Suprapubic skin (tissue), 4 donors: Measurements from ENCODE around the gene FITM2. TPM values are rescaled to one million over a fixed set of nuclear protein-coding genes. Genes with fewer than 3 reads are reported as not detected.
"Not testable (repeated sequence)": the region's sequence is repeated elsewhere in the genome, so short reads cannot be mapped to it uniquely, and the experiment has no call there.

Source experiments
- DNase-seq, 2 donors: peaks; one replicate each; pipeline ENCODE4 v3.0.0-alpha.2; 2019; ENCODE audit warnings: low spot score in 2 of 2
- H3K27ac ChIP-seq: fragments of 200-600 bp; sonication (generic); one replicate; pipeline ENCODE4 v1.5.1; 2019
- H3K27me3 ChIP-seq: fragments of 200-600 bp; sonication (generic); one replicate; pipeline ENCODE4 v1.5.1; 2019
- H3K36me3 ChIP-seq: fragments of 200-600 bp; sonication (generic); one replicate; pipeline ENCODE4 v1.5.1; 2019
- H3K4me1 ChIP-seq: fragments of 200-600 bp; sonication (generic); one replicate; pipeline ENCODE4 v1.5.1; 2019
- H3K4me3 ChIP-seq: fragments of 200-600 bp; sonication (generic); one replicate; pipeline ENCODE4 v1.5.1; 2019; ENCODE audit warnings: mild to moderate bottlenecking
- H3K9me3 ChIP-seq: fragments of 200-600 bp; sonication (generic); one replicate; pipeline ENCODE4 v1.5.1; 2019
- CTCF ChIP-seq, 2 donors: fragments of 200-600 bp in 1 of 2; fragments of 450-650 bp in 1 of 2; sonication (generic) in 1 of 2; IDR thresholded peaks; one replicate each; pipeline ENCODE4 v1.5.1; 2016 to 2019; ENCODE audit warnings: antibody characterized with exemption in 2 of 2, mild to moderate bottlenecking in 1 of 2, moderate library complexity in 1 of 2
- EP300 ChIP-seq: sonication (generic); formaldehyde crosslinking; IDR thresholded peaks from one replicate; pipeline ENCODE4 v1.6.1; 2017; ENCODE audit warnings: antibody characterized with exemption
- POLR2A ChIP-seq, 2 donors: fragments of 450-650 bp; IDR thresholded peaks; one replicate each; pipeline ENCODE4 v1.6.1; 2017; ENCODE audit warnings: antibody characterized with exemption in 2 of 2, mild to moderate bottlenecking in 2 of 2, moderate library complexity in 2 of 2
- POLR2AphosphoS5 ChIP-seq, 3 donors: sonication (generic); formaldehyde crosslinking; IDR thresholded peaks; one replicate each; pipeline ENCODE4 v1.6.1; 2017; ENCODE audit warnings: antibody characterized with exemption in 3 of 3
- WGBS: methylation state at CpG from one replicate; pipeline ENCODE4 v1.1.5; 2018; 5-methylcytosine and 5-hydroxymethylcytosine counted together
- total RNA-seq, 4 donors: library from RNA; depleted of rRNA; stranded (reverse); fragments of >200 nt; gene quantifications; one replicate each; pipeline ENCODE4 v1.1.0, GENCODE V29; 2016

FITM2 gene
- total RNA-seq, 4 donors from 2014 or later = 10.4 to 15.9 (median 13.2) TPM

DNA sequence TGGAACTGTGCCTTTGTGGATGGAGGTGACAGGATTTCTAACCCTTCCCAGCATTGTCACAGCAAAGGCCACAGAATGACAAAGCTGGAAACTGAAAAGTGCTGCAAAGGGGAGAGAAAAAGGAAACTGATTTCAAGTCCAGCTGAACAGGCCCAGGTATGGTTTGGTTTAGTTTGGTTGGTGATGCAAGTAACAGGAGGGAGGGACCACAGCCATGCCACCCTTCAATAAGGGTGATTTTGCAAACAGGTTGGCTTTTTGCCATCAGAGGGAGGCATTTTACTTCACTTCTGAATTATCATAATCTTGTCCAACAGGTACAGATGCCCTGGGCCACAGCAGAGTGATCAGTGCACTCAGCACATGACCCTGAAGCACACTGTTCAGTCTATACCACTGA lies 6.6 kb downstream of the FITM2 start:
- TF ChIP-seq POLR2A (IDR thresholded peaks at IDR 0.05) (no peak), EP300 (no peak), POLR2AphosphoS5 (IDR thresholded peaks at IDR 0.05) (no peak), CTCF (IDR thresholded peaks at IDR 0.05) (no peak)
- no peak overlapping the region for H3K27ac ChIP-seq
- H3K4me1 ChIP-seq = peaks cover 3% of the 10 kb centered on the region
- H3K36me3 ChIP-seq = peaks cover 7% of the 10 kb centered on the region
- no peak for DNase-seq
- no peaks in the 10 kb centered on the region for H3K9me3 ChIP-seq
- no peaks in the 10 kb centered on the region for H3K27me3 ChIP-seq
- H3K4me3 ChIP-seq = no peak overlapping the region

GRCh38 chr20:44302736-44303135 lies 8.3 kb downstream of the FITM2 start:
- Histone ChIP-seq H3K36me3 (peaks cover 7% of the 10 kb centered on the region), H3K9me3 (no peaks in the 10 kb centered on the region), H3K4me1 (no peaks in the 10 kb centered on the region), H3K27me3 (no peaks in the 10 kb centered on the region), H3K27ac (no peak overlapping the region), H3K4me3 (no peak overlapping the region)
- no peak for TF ChIP-seq POLR2AphosphoS5 (IDR thresholded peaks at IDR 0.05)
- no peak for TF ChIP-seq POLR2A (IDR thresholded peaks at IDR 0.05)
- DNase-seq = no peak
- WGBS = 87% methylated on average over 8 of the region's 8 CpGs

- Histone ChIP-seq H3K27ac (no peak overlapping the region), H3K36me3 (peaks cover 7% of the 10 kb centered on the region), H3K27me3 (no peaks in the 10 kb centered on the region), H3K4me1 (no peaks in the 10 kb centered on the region), H3K4me3 (no peak overlapping the region), H3K9me3 (no peaks in the 10 kb centered on the region)
- DNase-seq = no peak
- WGBS = 77% methylated on average over 4 of the region's 5 CpGs
- TF ChIP-seq POLR2A (IDR thresholded peaks at IDR 0.05) (no peak), EP300 (no peak), POLR2AphosphoS5 (IDR thresholded peaks at IDR 0.05) (no peak), CTCF (IDR thresholded peaks at IDR 0.05) (no peak)
Measured at GRCh38 chr20:44302026-44302669, 8.9 kb downstream of the FITM2 start.

GRCh38 chr20:44301285-44301684 lies 9.7 kb downstream of the FITM2 start:
- Histone ChIP-seq H3K27me3 (no peaks in the 10 kb centered on the region), H3K9me3 (no peaks in the 10 kb centered on the region), H3K4me1 (no peaks in the 10 kb centered on the region), H3K27ac (no peak overlapping the region), H3K36me3 (peaks cover 2% of the 10 kb centered on the region), H3K4me3 (no peak overlapping the region)
- TF ChIP-seq CTCF (IDR thresholded peaks at IDR 0.05) (no peak), EP300 (no peak), POLR2A (IDR thresholded peaks at IDR 0.05) (no peak), POLR2AphosphoS5 (IDR thresholded peaks at IDR 0.05) (no peak)
- no peak for DNase-seq

GRCh38 chr20:44299011-44299535 lies 11.9 kb downstream of the FITM2 start:
- H3K4me1 ChIP-seq, DNase-seq, H3K36me3 ChIP-seq, H3K4me3 ChIP-seq, H3K9me3 ChIP-seq, H3K27ac ChIP-seq, H3K27me3 ChIP-seq: not testable (repeated sequence)
- WGBS = 82% methylated on average over 26 of the region's 42 CpGs

DNA sequence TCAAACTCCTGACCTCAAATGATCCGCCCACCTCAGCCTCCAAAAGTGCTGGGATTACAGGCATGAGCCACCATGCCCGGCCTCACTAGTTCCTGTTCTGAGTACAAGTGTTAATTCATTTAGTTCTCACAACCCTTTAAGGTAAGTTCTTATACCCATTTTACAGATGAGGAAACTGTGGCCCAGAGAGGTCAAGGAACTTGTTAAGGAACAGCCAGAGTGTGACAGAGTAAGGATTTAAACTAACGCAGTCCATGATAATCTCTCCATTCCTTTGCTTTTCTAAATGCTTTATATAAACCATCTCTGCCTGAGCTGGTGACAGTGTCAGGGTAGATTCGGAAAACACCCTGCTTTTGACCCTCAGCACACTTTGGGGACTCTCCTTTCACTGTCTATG lies 13.3 kb downstream of the FITM2 start:
- Histone ChIP-seq H3K4me3 (no peak overlapping the region), H3K9me3 (no peaks in the 10 kb centered on the region), H3K27ac (no peak overlapping the region), H3K36me3 (no peaks in the 10 kb centered on the region), H3K27me3 (no peaks in the 10 kb centered on the region), H3K4me1 (no peaks in the 10 kb centered on the region)
- WGBS = 90% methylated on average over 4 of the region's 4 CpGs
- DNase-seq = peak in 1 of 2 donors; percentile 23
- TF ChIP-seq CTCF (IDR thresholded peaks at IDR 0.05) (no peak), POLR2A (IDR thresholded peaks at IDR 0.05) (no peak), POLR2AphosphoS5 (IDR thresholded peaks at IDR 0.05) (no peak), EP300 (no peak)
